ENCODE measurements around the gene TMOD3.

DNA sequence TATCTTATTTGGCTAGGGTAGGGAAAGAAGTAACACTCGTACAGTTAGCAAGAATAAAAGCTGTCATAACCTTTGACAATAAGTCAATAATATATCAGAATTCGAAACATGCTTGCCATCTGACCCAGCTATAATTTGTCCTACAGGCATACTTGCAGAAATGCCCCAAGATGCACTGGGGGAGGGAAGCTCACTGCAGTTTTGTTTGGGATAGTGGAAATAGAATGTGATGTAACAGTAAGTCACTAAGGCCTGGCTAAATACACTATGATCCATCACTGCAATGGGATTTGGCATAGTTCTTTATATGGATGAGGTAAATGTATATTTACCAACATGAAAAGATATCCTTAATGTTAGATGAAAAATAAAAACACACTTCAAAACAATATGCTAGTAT, 25.5 kb upstream of the TMOD3 start:
- TF ChIP-seq, protein P1, sequence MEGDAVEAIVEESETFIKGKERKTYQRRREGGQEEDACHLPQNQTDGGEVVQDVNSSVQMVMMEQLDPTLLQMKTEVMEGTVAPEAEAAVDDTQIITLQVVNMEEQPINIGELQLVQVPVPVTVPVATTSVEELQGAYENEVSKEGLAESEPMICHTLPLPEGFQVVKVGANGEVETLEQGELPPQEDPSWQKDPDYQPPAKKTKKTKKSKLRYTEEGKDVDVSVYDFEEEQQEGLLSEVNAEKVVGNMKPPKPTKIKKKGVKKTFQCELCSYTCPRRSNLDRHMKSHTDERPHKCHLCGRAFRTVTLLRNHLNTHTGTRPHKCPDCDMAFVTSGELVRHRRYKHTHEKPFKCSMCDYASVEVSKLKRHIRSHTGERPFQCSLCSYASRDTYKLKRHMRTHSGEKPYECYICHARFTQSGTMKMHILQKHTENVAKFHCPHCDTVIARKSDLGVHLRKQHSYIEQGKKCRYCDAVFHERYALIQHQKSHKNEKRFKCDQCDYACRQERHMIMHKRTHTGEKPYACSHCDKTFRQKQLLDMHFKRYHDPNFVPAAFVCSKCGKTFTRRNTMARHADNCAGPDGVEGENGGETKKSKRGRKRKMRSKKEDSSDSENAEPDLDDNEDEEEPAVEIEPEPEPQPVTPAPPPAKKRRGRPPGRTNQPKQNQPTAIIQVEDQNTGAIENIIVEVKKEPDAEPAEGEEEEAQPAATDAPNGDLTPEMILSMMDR (IDR thresholded peaks at IDR 0.05): no peak
- no peak for TF ChIP-seq EP300 (IDR thresholded peaks at IDR 0.05)
- TF ChIP-seq POLR2AphosphoS5 (IDR thresholded peaks at IDR 0.05): no peak
